K562 (cell line): ENCODE data around the gene SRGAP3. TPM values are rescaled to one million over a fixed set of nuclear protein-coding genes. Genes with fewer than 3 reads are reported as not detected.

Experiments used
- ATAC-seq: fragments of 200-7000 bp; cut with Tn5 transposase; 3 replicates; pipeline ENCODE4 v1.9.1; 2020; ENCODE audit warnings: moderate library complexity
- BruUV-seq: library from RNA; stranded (reverse); fragments of 400-500 nt; replicated peaks from 2 replicates; lab custom pipeline; 2021; lab: Mats Ljungman, UMichigan
- CTCF ChIA-PET: fragments of 300-600 bp; formaldehyde crosslinking; extraction: SDS; loops from one replicate; lab custom pipeline; 2021; ENCODE audit warnings: low intra/inter-chr PET ratio; lab: Yijun Ruan, JAX
- POLR2A ChIA-PET: fragments of 300-600, 350-650 bp; sonication (Branson Sonifier 250); formaldehyde crosslinking; extraction: SDS; loops from one replicate; lab custom pipeline; 2021; ENCODE audit warnings: antibody characterized with exemption, inconsistent platforms; lab: Yijun Ruan, JAX
- DNase-seq, 4 experiments: peaks; one replicate each; pipeline versions ENCODE4 v3.0.0 to v3.0.0-alpha.2; 2011 to 2018; ENCODE audit warnings: low spot score in 3 of 4, mixed read lengths in 3 of 4; ENCODE audit errors: extremely low read depth in 1 of 4
- FAIRE-seq: peaks from 2 replicates; lab custom pipeline; 2011; peaks lifted over from hg19 to GRCh38; lab: Jason Lieb, UNC
- H2AFZ ChIP-seq: 2 replicates; pipeline ENCODE4 v1.6.0; 2011; ENCODE audit warnings: low read depth, low read length, control low read depth, inconsistent platforms
- H3K27ac ChIP-seq: fragments of 200-600 bp; 3 replicates; pipeline ENCODE4 v1.8.0; 2011; ENCODE audit warnings: low read depth, mild to moderate bottlenecking, control low read depth, inconsistent platforms, low read length, moderate library complexity, mixed read lengths; ENCODE audit errors: extremely low read depth
- H3K27me3 ChIP-seq, 2 experiments: fragments of 300-600 bp in 1 of 2; 2 replicates in 1 of 2; 3 replicates in 1 of 2; pipeline versions ENCODE4 v1.6.0 to v1.8.0; 2011; ENCODE audit warnings: inconsistent platforms in 2 of 2, low read length in 2 of 2, mild to moderate bottlenecking in 1 of 2, mixed read lengths in 1 of 2, moderate library complexity in 1 of 2; ENCODE audit not compliant: control insufficient read depth in 2 of 2, insufficient read depth in 2 of 2
- H3K36me3 ChIP-seq: fragments of 300-600 bp; 3 replicates; pipeline ENCODE4 v1.8.0; 2011; ENCODE audit warnings: mild to moderate bottlenecking, low read length, inconsistent platforms; ENCODE audit not compliant: control insufficient read depth, insufficient read depth
- H3K4me1 ChIP-seq, 2 experiments: fragments of 200-600 bp in 1 of 2; replicated peaks in 1 of 2; 2 replicates in 1 of 2; 3 replicates in 1 of 2; pipeline versions ENCODE4 v1.5.1 to v1.8.0; 2011; ENCODE audit warnings: inconsistent platforms in 2 of 2, low read length in 2 of 2, mild to moderate bottlenecking in 1 of 2, mixed read lengths in 1 of 2, moderate library complexity in 1 of 2; ENCODE audit not compliant: control insufficient read depth in 2 of 2, insufficient read depth in 2 of 2
- H3K4me2 ChIP-seq: 2 replicates; pipeline ENCODE4 v1.6.1; 2011; ENCODE audit warnings: low read length, control low read depth, inconsistent platforms, mixed read lengths; ENCODE audit not compliant: insufficient read depth
- H3K4me3 ChIP-seq: fragments of 200-600 bp; sonication (generic), shearing (Covaris generic); 2 replicates; pipeline ENCODE4 v1.5.1; 2016; ENCODE audit warnings: control low read depth, inconsistent platforms
- H3K79me2 ChIP-seq: fragments of 200-600 bp; 3 replicates; pipeline ENCODE4 v1.8.0; 2011; ENCODE audit warnings: low read length, inconsistent platforms; ENCODE audit not compliant: control insufficient read depth, insufficient read depth
- H3K9ac ChIP-seq, 2 experiments: 2 replicates each; pipeline versions ENCODE4 v1.6.0 to v1.6.1; 2011; ENCODE audit warnings: low read depth in 2 of 2, low read length in 2 of 2, control low read depth in 1 of 2, inconsistent platforms in 1 of 2, mild to moderate bottlenecking in 1 of 2, mixed read lengths in 1 of 2; ENCODE audit not compliant: insufficient read depth in 1 of 2
- H3K9me1 ChIP-seq: one replicate; pipeline ENCODE4 v1.6.0; 2011; ENCODE audit warnings: inconsistent platforms, mild to moderate bottlenecking, low read length, moderate library complexity; ENCODE audit not compliant: control insufficient read depth, insufficient read depth
- H3K9me3 ChIP-seq: replicated peaks from 2 replicates; pipeline ENCODE4 v1.5.1; 2011; ENCODE audit warnings: low read depth, low read length, inconsistent platforms; ENCODE audit not compliant: control insufficient read depth, insufficient read depth
- H4K20me1 ChIP-seq: replicated peaks from 2 replicates; pipeline ENCODE4 v1.6.1; 2011; ENCODE audit warnings: low read length, inconsistent platforms, mixed read lengths; ENCODE audit not compliant: control insufficient read depth, insufficient read depth
- BRD4 ChIP-seq: fragments of 200-600 bp; sonication (generic); IDR thresholded peaks from 2 replicates; pipeline ENCODE4 v1.6.1; 2017; ENCODE audit warnings: inconsistent platforms
- DACH1 ChIP-seq: fragments of 450-650 bp; IDR thresholded peaks from 2 replicates; pipeline ENCODE4 v1.6.1; 2018; ENCODE audit not compliant: partially characterized antibody
- HMGN3 ChIP-seq: IDR thresholded peaks from 2 replicates; pipeline ENCODE4 v1.6.1; 2011; ENCODE audit warnings: borderline replicate concordance, low read depth, mild to moderate bottlenecking, mixed read lengths, low read length; ENCODE audit not compliant: insufficient read length; ENCODE audit errors: extremely low read depth
- HSF4 ChIP-seq: fragments of 250-450 bp; sonication (Bioruptor Pico); IDR thresholded peaks from 2 replicates; pipeline ENCODE4 v2.1.2; 2022; ENCODE audit warnings: mild to moderate bottlenecking, moderate library complexity, borderline replicate concordance
- KDM1A ChIP-seq, 2 experiments: fragments of 450-650 bp; IDR thresholded peaks; 2 replicates each; pipeline ENCODE4 v1.6.1; 2016; ENCODE audit warnings: mild to moderate bottlenecking in 2 of 2
- MCM2 ChIP-seq: fragments of 450-650 bp; IDR thresholded peaks from 2 replicates; pipeline ENCODE4 v1.6.1; 2017; ENCODE audit warnings: low read depth, mild to moderate bottlenecking
- NCOR1 ChIP-seq: fragments of 450-650 bp; IDR thresholded peaks from 2 replicates; pipeline ENCODE4 v1.6.1; 2016; ENCODE audit warnings: mild to moderate bottlenecking, moderate library complexity
- POLR2G ChIP-seq: fragments of 200-400 bp; formaldehyde crosslinking; IDR thresholded peaks from 2 replicates; pipeline ENCODE4 v1.6.1; 2017; ENCODE audit warnings: low read depth, mild to moderate bottlenecking, antibody characterized with exemption, low read length, moderate library complexity
- SAFB ChIP-seq: fragments of 200-400 bp; formaldehyde crosslinking; IDR thresholded peaks from 2 replicates; pipeline ENCODE4 v1.6.1; 2017; ENCODE audit warnings: low read depth, low read length, borderline replicate concordance
- SMARCB1 ChIP-seq: IDR thresholded peaks from 2 replicates; pipeline ENCODE4 v1.6.1; 2011; ENCODE audit warnings: improper control_type of control experiment, low read depth; ENCODE audit not compliant: insufficient read length
- TBP ChIP-seq: optimal IDR thresholded peaks from 2 replicates; pipeline ENCODE3; 2011; ENCODE audit warnings: low read depth, low read length, improper control_type of control experiment
- TCFL5 ChIP-seq: fragments of 250-450 bp; sonication (Bioruptor Pico); conservative IDR thresholded peaks from 2 replicates; pipeline ENCODE4 v1.6.1; 2021; ENCODE audit warnings: mild to moderate bottlenecking, moderate library complexity, matching md5 sums
- TGIF2 ChIP-seq: sonication (generic); formaldehyde crosslinking; IDR thresholded peaks from 2 replicates; pipeline ENCODE4 v1.8.1; 2022; ENCODE audit warnings: mild to moderate bottlenecking, missing genetic modification reagents, moderate library complexity
- ZNF444 ChIP-seq: fragments of 250-450 bp; sonication (Bioruptor Pico); IDR thresholded peaks from 2 replicates; pipeline ENCODE4 v1.4.0; 2020; ENCODE audit warnings: mild to moderate bottlenecking, moderate library complexity
- WGBS: fragments of 100-300 bp; shearing (Covaris generic); methylation state at CpG from one replicate; pipeline ENCODE4 v1.1.6; 2016; ENCODE audit warnings: low coverage, mixed read lengths; ENCODE audit not compliant: insufficient coverage; ENCODE audit errors: missing lambda C conversion rate; 5-methylcytosine and 5-hydroxymethylcytosine counted together
- in situ Hi-C: fragments of 300-500 bp; cut with MboI; formaldehyde crosslinking; loops from 4 replicates; pipeline ENCODE4 v1.15.0; 2018; ENCODE audit warnings: inconsistent platforms, mixed read lengths
- intact Hi-C: fragments of 100-400 bp; cut with micrococcal nuclease; formaldehyde crosslinking; loops from 2 replicates; pipeline ENCODE4 v1.14.2; 2022
- polyA plus RNA-seq, 8 experiments: library from polyadenylated mRNA; depleted of rRNA in 4 of 8; stranded (reverse) in 5 of 8; unstranded in 3 of 8; fragments of >200 nt; fragmentation: Nextera tagmentation in 2 of 8; fragmentation: Illumina TruSeq in 1 of 8; extraction: Ambion mirVana in 2 of 8; extraction: Trizol in 1 of 8; gene quantifications; 2 replicates each; pipeline versions ENCODE4 v1.2.1 to v1.2.3, GENCODE V29; 2011 to 2014; ENCODE audit warnings: inconsistent platforms in 1 of 8, missing spikeins in 1 of 8
- total RNA-seq, 7 experiments: library from RNA; depleted of rRNA in 6 of 7; stranded (reverse); fragments of >200 nt in 6 of 7; fragmentation: Illumina TruSeq in 2 of 7; extraction: Trizol in 2 of 7; gene quantifications; 2 replicates each; pipeline versions ENCODE4 v1.2.1 to v1.2.3, GENCODE V29; 2011 to 2021; ENCODE audit warnings: low replicate concordance in 1 of 7
- TF ChIP-seq, protein P1 (sequence below): sonication (generic); formaldehyde crosslinking; IDR thresholded peaks from 2 replicates; pipeline ENCODE4 v1.8.0; 2023; ENCODE audit warnings: mild to moderate bottlenecking, missing genetic modification reagents

The SRGAP3 gene
- total and polyA plus RNA-seq, 9 of the 15 experiments (the other 6 are each of a cell fraction or from before 2014, with no cell fraction given) = 0.11 to 0.85 (median 0.35) TPM; not detected in 2

DNA sequence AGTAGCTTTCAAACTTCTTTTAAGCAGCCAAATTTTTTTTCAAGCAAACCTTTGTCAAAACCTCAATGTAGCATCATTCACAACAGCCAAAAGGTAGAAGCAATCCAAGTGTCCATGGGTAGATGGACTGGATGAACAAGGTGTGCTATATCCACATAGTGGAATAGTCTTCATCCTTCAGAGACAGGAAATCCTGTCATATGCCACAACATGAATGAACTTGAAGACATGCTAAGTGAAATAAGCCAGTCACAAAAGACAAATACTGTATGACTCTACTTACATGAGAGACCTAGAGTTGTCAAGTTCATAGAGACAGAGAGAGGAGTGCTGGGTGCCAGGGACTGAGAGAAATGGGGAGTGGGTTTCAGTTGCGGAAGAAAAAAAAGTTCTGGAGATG lies 87.6 kb downstream of the SRGAP3 start:
- Histone ChIP-seq H3K27ac (no peak overlapping the region), H3K9ac (no peak overlapping the region), H3K4me1 (no peaks in the 10 kb centered on the region; a peak in 2 of 5 replicates), H3K36me3 (no peaks in the 10 kb centered on the region), H3K9me3 (no peaks in the 10 kb centered on the region), H3K4me3 (no peak overlapping the region), H2AFZ (no peak overlapping the region), H3K27me3 (peaks cover 7 to 34% of the 10 kb centered on the region in 2 experiments; a peak in 3 of 5 replicates), H3K4me2 (no peak overlapping the region), H4K20me1 (no peaks in the 10 kb centered on the region; the same call in 1 of the 2 replicates), H3K9me1 (no peaks in the 10 kb centered on the region), H3K79me2 (no peaks in the 10 kb centered on the region)
- ATAC-seq (no peak), DNase-seq (no peak), FAIRE-seq (no peak)
- intact Hi-C loops (loop anchor here (10.0 kb wide), 1 partner anchor 143 kb away; no protein-coding TSS in a partner anchor), in situ Hi-C loops (no loop called here)
- no TSS peak for BruUV-seq
- CTCF ChIA-PET = no interaction called here
- POLR2A ChIA-PET = no interaction called here
- 0% methylated on average over 1 of the region's 1 CpG for whole genome bisulfite sequencing
- TF ChIP-seq TCFL5 (no peak), POLR2G (no peak), BRD4 (no peak), SMARCB1 (no peak), NCOR1 (no peak), TGIF2 (CRISPR knock-in tag) (no peak), MCM2 (no peak), ZNF444 (CRISPR knock-in tag) (no peak), HSF4 (CRISPR knock-in tag) (no peak), TBP (no peak), HMGN3 (no peak), DACH1 (no peak), KDM1A (IDR thresholded peaks at IDR 0.05) (no peak), SAFB (no peak)
- TF ChIP-seq, protein P1, sequence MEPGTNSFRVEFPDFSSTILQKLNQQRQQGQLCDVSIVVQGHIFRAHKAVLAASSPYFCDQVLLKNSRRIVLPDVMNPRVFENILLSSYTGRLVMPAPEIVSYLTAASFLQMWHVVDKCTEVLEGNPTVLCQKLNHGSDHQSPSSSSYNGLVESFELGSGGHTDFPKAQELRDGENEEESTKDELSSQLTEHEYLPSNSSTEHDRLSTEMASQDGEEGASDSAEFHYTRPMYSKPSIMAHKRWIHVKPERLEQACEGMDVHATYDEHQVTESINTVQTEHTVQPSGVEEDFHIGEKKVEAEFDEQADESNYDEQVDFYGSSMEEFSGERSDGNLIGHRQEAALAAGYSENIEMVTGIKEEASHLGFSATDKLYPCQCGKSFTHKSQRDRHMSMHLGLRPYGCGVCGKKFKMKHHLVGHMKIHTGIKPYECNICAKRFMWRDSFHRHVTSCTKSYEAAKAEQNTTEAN (CRISPR knock-in tag) = no peak
